GM23248 (cell line): Measurements from ENCODE around the gene PCF11.

Experiments used
- EZH2 ChIP-seq: fragments of 200-600 bp; sonication (generic); IDR thresholded peaks from 2 replicates; pipeline ENCODE4 v1.6.1; 2018; ENCODE audit warnings: antibody characterized with exemption, mild to moderate bottlenecking; ENCODE audit not compliant: insufficient read depth, poor library complexity, severe bottlenecking
- EZH2phosphoT487 ChIP-seq: fragments of 200-600 bp; sonication (generic); IDR thresholded peaks from 2 replicates; pipeline ENCODE4 v1.6.1; 2018; ENCODE audit warnings: antibody characterized with exemption, moderate library complexity, mild to moderate bottlenecking, low read depth; ENCODE audit not compliant: insufficient read depth

DNA sequence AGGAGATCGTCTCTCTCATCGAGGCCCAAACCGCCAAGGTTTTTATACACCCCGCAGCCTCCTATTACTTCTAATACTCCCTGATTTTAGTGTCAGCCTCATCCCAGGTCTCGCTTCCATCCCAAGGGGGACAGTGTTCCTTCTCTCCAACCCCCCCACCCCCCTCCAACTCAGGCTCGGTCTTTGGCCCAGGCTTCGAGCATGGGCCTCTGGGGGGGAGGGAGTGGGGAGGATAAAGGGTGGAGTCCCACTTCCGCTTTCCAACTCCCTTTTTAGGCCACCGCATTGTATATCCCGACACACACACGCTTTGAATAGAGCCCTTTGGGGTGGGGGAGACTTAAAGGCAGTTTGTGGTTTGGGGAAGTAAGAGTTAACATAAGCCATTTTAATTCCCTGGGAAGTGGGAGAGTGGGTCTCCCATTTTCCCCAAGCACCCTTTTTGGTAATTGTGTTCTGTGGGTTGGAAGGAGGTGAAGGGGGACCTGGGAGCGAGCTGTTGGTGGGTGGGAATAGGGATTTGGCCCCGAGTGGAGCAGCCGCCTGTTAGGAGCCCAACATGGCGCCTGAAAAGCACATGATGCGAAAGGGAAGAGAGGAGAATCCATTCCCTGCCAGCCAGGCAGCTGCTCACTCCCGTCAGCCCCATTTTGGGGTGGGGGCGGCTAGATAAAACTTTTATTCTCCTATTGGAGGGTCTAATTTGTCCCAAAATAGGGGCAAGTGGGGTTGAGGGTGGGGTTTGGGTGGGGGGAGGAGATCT is 844 bp downstream of the PCF11 start:
- no peak for TF ChIP-seq EZH2
- no peak for TF ChIP-seq EZH2phosphoT487
